Activated naive CD4-positive, alpha-beta T cell treated with anti-CD3 and anti-CD28 coated beads, Interleukin-2, amount 50 U/mL, for 72 hours (primary cell): ENCODE data around the gene GRIN2D. TPM values are rescaled to one million over a fixed set of nuclear protein-coding genes. Genes with fewer than 3 reads are reported as not detected.
A peak's percentile ranks its signal among the peaks of the same experiment; 100 is the strongest.

Experiments used
- ATAC-seq, 2 donors: fragments of 150-1000 bp; cut with Tn5 transposase; 2 replicates each; pipeline ENCODE4 v1.10.0; 2021; ENCODE audit warnings: mild to moderate bottlenecking in 2 of 2, moderate library complexity in 2 of 2
- DNase-seq, 2 donors: peaks; one replicate each; pipeline ENCODE4 v3.0.0; 2021 to 2022; ENCODE audit warnings: low spot score in 2 of 2
- H3K27ac Mint-ChIP-seq, 2 donors: one replicate each; pipeline ENCODE4 v1.8.0; 2022; ENCODE audit warnings: mild to moderate bottlenecking in 2 of 2, mixed read lengths in 2 of 2
- H3K36me3 Mint-ChIP-seq, 2 donors: one replicate each; pipeline ENCODE4 v1.8.0; 2022; ENCODE audit warnings: mixed read lengths in 2 of 2
- H3K9me3 Mint-ChIP-seq, 2 donors: one replicate each; pipeline ENCODE4 v1.8.0; 2022; ENCODE audit warnings: mixed read lengths in 2 of 2
- total RNA-seq, 2 donors: library from RNA; stranded (reverse); gene quantifications; one replicate each; pipeline ENCODE4 v1.2.3, GENCODE V29; 2022

Gene GRIN2D
- under 1 TPM; 0.23 to 0.45 TPM for total RNA-seq

GRCh38 chr19:48393559-48394330, at the start of gene GRIN2D:
TSS of gene GRIN2D (plus strand) at chr19:48393668. CDS start at chr19:48398393, 4,725 bp downstream.
- Mint-ChIP-seq H3K27ac (no peak within 1 kb of the TSS), H3K9me3 (no peaks in the 10 kb centered on the region), H3K36me3 (peaks cover 6 to 15% of the 10 kb centered on the region in 2 donors)
- DNase-seq: no peak
- ATAC-seq: no peak

- ATAC-seq (no peak), DNase-seq (no peak)
- no peaks in the 10 kb centered on the region for H3K36me3 Mint-ChIP-seq
- no peaks in the 10 kb centered on the region for H3K9me3 Mint-ChIP-seq
- no peak overlapping the region for H3K27ac Mint-ChIP-seq
These were observed 48.6 kb upstream of the GRIN2D start for GRCh38 chr19:48344892-48345291.

- H3K27ac Mint-ChIP-seq: peak overlapping the region; percentile 3 to 56
- no peak for DNase-seq
- no peaks in the 10 kb centered on the region for H3K9me3 Mint-ChIP-seq
- no peaks in the 10 kb centered on the region for H3K36me3 Mint-ChIP-seq
- ATAC-seq: no peak
These were observed 47.3 kb upstream of the GRIN2D start for GRCh38 chr19:48346191-48346590.

GRCh38 chr19:48348045-48348444, 45.4 kb upstream of the GRIN2D start:
- ATAC-seq: no peak
- no peak for DNase-seq
- no peak overlapping the region for H3K27ac Mint-ChIP-seq
- no peaks in the 10 kb centered on the region for H3K9me3 Mint-ChIP-seq
- no peaks in the 10 kb centered on the region for H3K36me3 Mint-ChIP-seq

GRCh38 chr19:48348737-48349136, 44.7 kb upstream of the GRIN2D start:
- H3K27ac Mint-ChIP-seq: no peak overlapping the region
- DNase-seq: no peak
- H3K9me3 Mint-ChIP-seq: no peaks in the 10 kb centered on the region

GRCh38 chr19:48350856-48351255, 42.6 kb upstream of the GRIN2D start:
- no peak for ATAC-seq
- H3K36me3 Mint-ChIP-seq: no peaks in the 10 kb centered on the region
- H3K27ac Mint-ChIP-seq: no peak overlapping the region
- DNase-seq: no peak
- H3K9me3 Mint-ChIP-seq: no peaks in the 10 kb centered on the region

More at GRCh38 chr19:48348737-48349136, 44.7 kb upstream of the GRIN2D start:
- H3K36me3 Mint-ChIP-seq: no peaks in the 10 kb centered on the region
- no peak for ATAC-seq

- Mint-ChIP-seq H3K9me3 (no peaks in the 10 kb centered on the region), H3K27ac (no peak overlapping the region), H3K36me3 (no peaks in the 10 kb centered on the region)
- DNase-seq (peak; percentile 78 to 89), ATAC-seq (peak; percentile 91 to 95)
These were observed 42.1 kb upstream of the GRIN2D start for GRCh38 chr19:48351341-48351752.

GRCh38 chr19:48353677-48354076, 39.8 kb upstream of the GRIN2D start:
- Mint-ChIP-seq H3K27ac (no peak overlapping the region), H3K9me3 (no peaks in the 10 kb centered on the region), H3K36me3 (no peaks in the 10 kb centered on the region)
- no peak for ATAC-seq
- DNase-seq: no peak

- H3K9me3 Mint-ChIP-seq: no peaks in the 10 kb centered on the region
- H3K27ac Mint-ChIP-seq: peak overlapping the region; percentile 23 to 36
- DNase-seq (no peak), ATAC-seq (no peak)
- H3K36me3 Mint-ChIP-seq: no peaks in the 10 kb centered on the region
These were observed 39.0 kb upstream of the GRIN2D start for GRCh38 chr19:48354332-48354992.

- no peak for ATAC-seq
- no peaks in the 10 kb centered on the region for H3K36me3 Mint-ChIP-seq
- peak overlapping the region in 1 of 2 donors; percentile 50 for H3K27ac Mint-ChIP-seq
- H3K9me3 Mint-ChIP-seq: no peaks in the 10 kb centered on the region
- DNase-seq: no peak
These were observed 38.0 kb upstream of the GRIN2D start for GRCh38 chr19:48355365-48355954.

GRCh38 chr19:48359123-48359522, 34.3 kb upstream of the GRIN2D start:
- no peak for ATAC-seq
- Mint-ChIP-seq H3K27ac (no peak overlapping the region), H3K9me3 (no peaks in the 10 kb centered on the region), H3K36me3 (peaks cover 0 to 11% of the 10 kb centered on the region in 2 donors)
- DNase-seq: no peak

- H3K36me3 Mint-ChIP-seq: peaks cover 0 to 11% of the 10 kb centered on the region in 2 donors
- DNase-seq (no peak), ATAC-seq (no peak)
- peak overlapping the region in 1 of 2 donors; percentile 95 for H3K27ac Mint-ChIP-seq
- H3K9me3 Mint-ChIP-seq: no peaks in the 10 kb centered on the region
These were observed 31.6 kb upstream of the GRIN2D start for GRCh38 chr19:48361912-48362311.

- H3K36me3 Mint-ChIP-seq: peaks cover 0 to 11% of the 10 kb centered on the region in 2 donors
- H3K27ac Mint-ChIP-seq: peak overlapping the region; percentile 95 to 98
- H3K9me3 Mint-ChIP-seq: no peaks in the 10 kb centered on the region
- ATAC-seq: peak; percentile 74 to 78
- peak; percentile 89 to 90 for DNase-seq
These were observed 30.6 kb upstream of the GRIN2D start for GRCh38 chr19:48362716-48363499.

GRCh38 chr19:48363500-48363809, 30.0 kb upstream of the GRIN2D start:
- no peak for DNase-seq
- Mint-ChIP-seq H3K9me3 (no peaks in the 10 kb centered on the region), H3K36me3 (peaks cover 0 to 11% of the 10 kb centered on the region in 2 donors), H3K27ac (peak overlapping the region; percentile 95 to 98)
- ATAC-seq: peak; percentile 4 to 23

GRCh38 chr19:48363810-48364597, 29.5 kb upstream of the GRIN2D start, which contains the start of the genes SYNGR4 and TMEM143:
TSS of gene SYNGR4 (plus strand) at chr19:48364367. CDS start at chr19:48365843, 1,476 bp downstream.
TSS of gene TMEM143 (minus strand) at chr19:48363940. CDS start at chr19:48363920, 20 bp downstream.
- Mint-ChIP-seq H3K36me3 (peaks cover 0 to 11% of the 10 kb centered on the region in 2 donors), H3K9me3 (no peaks in the 10 kb centered on the region), H3K27ac (peak within 1 kb of the TSS; percentile 95 to 98)
- DNase-seq (peak; percentile 96 to 100), ATAC-seq (peak; percentile 84 to 90)
